ENCODE measurements around the gene DACT2. TPM values are rescaled to one million over a fixed set of nuclear protein-coding genes. Genes with fewer than 3 reads are reported as not detected.
"Not testable (repeated sequence)": the region's sequence is repeated elsewhere in the genome, so short reads cannot be mapped to it uniquely, and the experiment has no call there.

DACT2 gene
- total RNA-seq, 1 donor from 2014 or later: 3.2 TPM

GRCh38 chr6:168282985-168283685 is 36.4 kb downstream of the DACT2 start:
- DNase-seq (ENCODE audit: low spot score): peak; percentile 31

- DNase-seq (ENCODE audit: low spot score): no peak
These were observed 37.8 kb downstream of the DACT2 start for GRCh38 chr6:168281826-168282225.

GRCh38 chr6:168281314-168281713 is 38.3 kb downstream of the DACT2 start:
- DNase-seq (ENCODE audit: low spot score): not testable (repeated sequence)

GRCh38 chr6:168280899-168281245 is 38.7 kb downstream of the DACT2 start:
- DNase-seq (ENCODE audit: low spot score): no peak

GRCh38 chr6:168280020-168280898 is 39.3 kb downstream of the DACT2 start:
- no peak for DNase-seq (ENCODE audit: low spot score)

GRCh38 chr6:168279403-168279935 is 40.1 kb downstream of the DACT2 start:
- DNase-seq (ENCODE audit: low spot score): no peak

- DNase-seq (ENCODE audit: low spot score): no peak
These were observed 40.7 kb downstream of the DACT2 start for GRCh38 chr6:168278904-168279303.

- no peak for DNase-seq (ENCODE audit: low spot score)
These were observed 42.3 kb downstream of the DACT2 start for GRCh38 chr6:168277274-168277669.

GRCh38 chr6:168276576-168277273 is 42.9 kb downstream of the DACT2 start:
- DNase-seq (ENCODE audit: low spot score): no peak

- no peak for DNase-seq (ENCODE audit: low spot score)
These were observed 44.4 kb downstream of the DACT2 start for GRCh38 chr6:168275168-168275567.

GRCh38 chr6:168274037-168274952 is 45.3 kb downstream of the DACT2 start:
- DNase-seq (ENCODE audit: low spot score): no peak

- no peak for DNase-seq (ENCODE audit: low spot score)
These were observed 46.0 kb downstream of the DACT2 start for GRCh38 chr6:168273441-168274036.

- no peak for DNase-seq (ENCODE audit: low spot score)
These were observed 46.9 kb downstream of the DACT2 start for GRCh38 chr6:168272415-168273325.

- peak; percentile 61 for DNase-seq (ENCODE audit: low spot score)
These were observed 49.1 kb downstream of the DACT2 start for GRCh38 chr6:168270274-168271172.

- no peak for DNase-seq (ENCODE audit: low spot score)
These were observed 49.9 kb downstream of the DACT2 start for GRCh38 chr6:168269455-168270243.

GRCh38 chr6:168268755-168269154 is 50.8 kb downstream of the DACT2 start:
- DNase-seq (ENCODE audit: low spot score): no peak

- DNase-seq (ENCODE audit: low spot score): not testable (repeated sequence)
These were observed 51.8 kb downstream of the DACT2 start for GRCh38 chr6:168267779-168268178.
